ENCODE measurements around the gene KIF26B.
"Not testable (repeated sequence)": the region's sequence is repeated elsewhere in the genome, so short reads cannot be mapped to it uniquely, and the experiment has no call there.

The KIF26B gene

GRCh38 chr1:245398180-245398579 lies 243.4 kb downstream of the KIF26B start:
- no peak for ATAC-seq
- TF ChIP-seq CREB5 (CRISPR knock-in tag; IDR thresholded peaks at IDR 0.05; ENCODE audit: low read depth) (no peak), PPARA (CRISPR knock-in tag; IDR thresholded peaks at IDR 0.05; ENCODE audit: borderline replicate concordance) (no peak), TOX (CRISPR knock-in tag; IDR thresholded peaks at IDR 0.05; ENCODE audit: borderline replicate concordance) (no peak), ZC3H10 (CRISPR knock-in tag; IDR thresholded peaks at IDR 0.05) (no peak), ARNTL (CRISPR knock-in tag; IDR thresholded peaks at IDR 0.05; ENCODE audit: borderline replicate concordance, low read depth) (no peak), BACH2 (CRISPR knock-in tag; IDR thresholded peaks at IDR 0.05; ENCODE audit: borderline replicate concordance) (no peak), ZFP30 (CRISPR knock-in tag; IDR thresholded peaks at IDR 0.05) (no peak), TCF4 (CRISPR knock-in tag; IDR thresholded peaks at IDR 0.05; ENCODE audit: borderline replicate concordance) (no peak), OSR1 (CRISPR knock-in tag; IDR thresholded peaks at IDR 0.05) (no peak), PATZ1 (CRISPR knock-in tag; IDR thresholded peaks at IDR 0.05; ENCODE audit: borderline replicate concordance) (no peak), ZNF565 (CRISPR knock-in tag; conservative IDR thresholded peaks at IDR 0.05; ENCODE audit: low read depth) (no peak), CSDC2 (CRISPR knock-in tag; IDR thresholded peaks at IDR 0.05) (no peak), POU6F1 (CRISPR knock-in tag; IDR thresholded peaks at IDR 0.05; ENCODE audit: borderline replicate concordance, low read depth) (no peak), CSRNP3 (CRISPR knock-in tag; IDR thresholded peaks at IDR 0.05) (no peak), GLIS3 (CRISPR knock-in tag; IDR thresholded peaks at IDR 0.05) (no peak), ISL1 (CRISPR knock-in tag; IDR thresholded peaks at IDR 0.05) (no peak), ESRRG (CRISPR knock-in tag; IDR thresholded peaks at IDR 0.05) (no peak)

- TF ChIP-seq PPARA (CRISPR knock-in tag; IDR thresholded peaks at IDR 0.05; ENCODE audit: borderline replicate concordance) (no peak), OSR1 (CRISPR knock-in tag; IDR thresholded peaks at IDR 0.05) (no peak), ZC3H10 (CRISPR knock-in tag; IDR thresholded peaks at IDR 0.05) (no peak), CSRNP3 (CRISPR knock-in tag; IDR thresholded peaks at IDR 0.05) (no peak), CREB5 (CRISPR knock-in tag; IDR thresholded peaks at IDR 0.05; ENCODE audit: low read depth) (no peak), PATZ1 (CRISPR knock-in tag; IDR thresholded peaks at IDR 0.05; ENCODE audit: borderline replicate concordance) (no peak), ARNTL (CRISPR knock-in tag; IDR thresholded peaks at IDR 0.05; ENCODE audit: borderline replicate concordance, low read depth) (no peak), ESRRG (CRISPR knock-in tag; IDR thresholded peaks at IDR 0.05) (no peak), TOX (CRISPR knock-in tag; IDR thresholded peaks at IDR 0.05; ENCODE audit: borderline replicate concordance) (no peak), ZNF565 (CRISPR knock-in tag; conservative IDR thresholded peaks at IDR 0.05; ENCODE audit: low read depth) (no peak), RARB (CRISPR knock-in tag; IDR thresholded peaks at IDR 0.05) (no peak), CSDC2 (CRISPR knock-in tag; IDR thresholded peaks at IDR 0.05) (no peak)
- ATAC-seq = no peak
These were observed 247.2 kb downstream of the KIF26B start for GRCh38 chr1:245401881-245402587.

- ATAC-seq = not testable (repeated sequence)
These were observed 248.2 kb downstream of the KIF26B start for GRCh38 chr1:245402998-245403397.

Data from SK-N-SH treated with all-trans-retinoic acid at 6 μM for 48 hours (cell line).